WTC11 (cell line): ENCODE results near the gene KRT9.

Source experiments
- ATF1 ChIP-seq: sonication (generic); formaldehyde crosslinking; IDR thresholded peaks from 2 replicates; pipeline ENCODE4 v1.8.1; 2023; ENCODE audit warnings: mild to moderate bottlenecking, moderate library complexity, missing genetic modification reagents
- ESRRA ChIP-seq: sonication (generic); formaldehyde crosslinking; IDR thresholded peaks from 2 replicates; pipeline ENCODE4 v1.8.1; 2022; ENCODE audit warnings: mild to moderate bottlenecking, missing genetic modification reagents, borderline replicate concordance
- FOXJ3 ChIP-seq: sonication (generic); formaldehyde crosslinking; IDR thresholded peaks from 2 replicates; pipeline ENCODE4 v1.9.0; 2021; ENCODE audit warnings: missing genetic modification reagents, mild to moderate bottlenecking, borderline replicate concordance
- FOXK1 ChIP-seq: sonication (generic); formaldehyde crosslinking; IDR thresholded peaks from 2 replicates; pipeline ENCODE4 v1.8.0; 2022; ENCODE audit warnings: mild to moderate bottlenecking, moderate library complexity, missing genetic modification reagents
- MYBL2 ChIP-seq: sonication (generic); formaldehyde crosslinking; IDR thresholded peaks from 2 replicates; pipeline ENCODE4 v1.8.1; 2023; ENCODE audit warnings: mild to moderate bottlenecking, moderate library complexity, missing genetic modification reagents
- SMAD4 ChIP-seq: sonication (generic); formaldehyde crosslinking; IDR thresholded peaks from 2 replicates; pipeline ENCODE4 v1.8.0; 2022; ENCODE audit warnings: mild to moderate bottlenecking, missing genetic modification reagents
- TCF7 ChIP-seq: sonication (generic); formaldehyde crosslinking; IDR thresholded peaks from 2 replicates; pipeline ENCODE4 v1.8.0; 2022; ENCODE audit warnings: mild to moderate bottlenecking, low read depth, missing genetic modification reagents, moderate library complexity
- TEAD1 ChIP-seq: sonication (generic); formaldehyde crosslinking; IDR thresholded peaks from 2 replicates; pipeline ENCODE4 v1.8.0; 2022; ENCODE audit warnings: mild to moderate bottlenecking, missing genetic modification reagents
- TP53 ChIP-seq: sonication (generic); formaldehyde crosslinking; IDR thresholded peaks from 2 replicates; pipeline ENCODE4 v1.8.1; 2023; ENCODE audit warnings: mild to moderate bottlenecking, missing genetic modification reagents
- ZBTB21 ChIP-seq: sonication (generic); formaldehyde crosslinking; IDR thresholded peaks from 2 replicates; pipeline ENCODE4 v1.8.1; 2023; ENCODE audit warnings: mild to moderate bottlenecking, missing genetic modification reagents, borderline replicate concordance
- ZNF232 ChIP-seq: sonication (generic); formaldehyde crosslinking; IDR thresholded peaks from 2 replicates; pipeline ENCODE4 v1.8.0; 2022; ENCODE audit warnings: mild to moderate bottlenecking, missing genetic modification reagents
- TF ChIP-seq, protein P1 (sequence below): fragments of 200-600 bp; IDR thresholded peaks from 2 replicates; pipeline ENCODE4 v1.8.0; 2022; ENCODE audit warnings: antibody characterized with exemption
- TF ChIP-seq, protein P2 (sequence below): sonication (generic); formaldehyde crosslinking; IDR thresholded peaks from 2 replicates; pipeline ENCODE4 v1.8.1; 2022; ENCODE audit warnings: mild to moderate bottlenecking, missing genetic modification reagents, moderate library complexity, borderline replicate concordance
- TF ChIP-seq, protein P3 (sequence below): sonication (generic); formaldehyde crosslinking; IDR thresholded peaks from 2 replicates; pipeline ENCODE4 v1.8.0; 2022; ENCODE audit warnings: mild to moderate bottlenecking, missing genetic modification reagents

DNA sequence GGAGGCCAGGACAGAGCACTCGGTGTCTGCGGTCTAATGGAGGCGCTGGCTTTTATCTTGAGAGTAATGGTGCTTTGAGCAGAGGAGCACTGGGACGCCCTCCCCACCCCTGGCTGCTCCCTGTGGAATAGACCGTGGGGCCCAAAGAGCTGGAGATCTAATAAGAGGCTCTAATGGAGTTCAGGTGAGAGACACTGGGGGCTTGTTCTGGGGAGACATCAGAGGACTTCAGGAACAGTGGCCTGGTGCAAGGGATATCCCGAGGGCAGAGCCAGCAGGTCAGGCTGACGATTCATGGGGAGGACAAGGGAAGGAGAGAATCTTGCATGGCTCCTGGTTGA, 34.3 kb downstream of the KRT9 start:
- TF ChIP-seq, protein P1, sequence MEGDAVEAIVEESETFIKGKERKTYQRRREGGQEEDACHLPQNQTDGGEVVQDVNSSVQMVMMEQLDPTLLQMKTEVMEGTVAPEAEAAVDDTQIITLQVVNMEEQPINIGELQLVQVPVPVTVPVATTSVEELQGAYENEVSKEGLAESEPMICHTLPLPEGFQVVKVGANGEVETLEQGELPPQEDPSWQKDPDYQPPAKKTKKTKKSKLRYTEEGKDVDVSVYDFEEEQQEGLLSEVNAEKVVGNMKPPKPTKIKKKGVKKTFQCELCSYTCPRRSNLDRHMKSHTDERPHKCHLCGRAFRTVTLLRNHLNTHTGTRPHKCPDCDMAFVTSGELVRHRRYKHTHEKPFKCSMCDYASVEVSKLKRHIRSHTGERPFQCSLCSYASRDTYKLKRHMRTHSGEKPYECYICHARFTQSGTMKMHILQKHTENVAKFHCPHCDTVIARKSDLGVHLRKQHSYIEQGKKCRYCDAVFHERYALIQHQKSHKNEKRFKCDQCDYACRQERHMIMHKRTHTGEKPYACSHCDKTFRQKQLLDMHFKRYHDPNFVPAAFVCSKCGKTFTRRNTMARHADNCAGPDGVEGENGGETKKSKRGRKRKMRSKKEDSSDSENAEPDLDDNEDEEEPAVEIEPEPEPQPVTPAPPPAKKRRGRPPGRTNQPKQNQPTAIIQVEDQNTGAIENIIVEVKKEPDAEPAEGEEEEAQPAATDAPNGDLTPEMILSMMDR = no peak
- TF ChIP-seq TP53 (CRISPR knock-in tag) (no peak), TEAD1 (CRISPR knock-in tag) (no peak), ZNF232 (CRISPR knock-in tag) (no peak), FOXK1 (CRISPR knock-in tag) (no peak), TCF7 (CRISPR knock-in tag) (no peak), ZBTB21 (CRISPR knock-in tag) (no peak), MYBL2 (CRISPR knock-in tag) (no peak), SMAD4 (CRISPR knock-in tag) (no peak), FOXJ3 (CRISPR knock-in tag) (no peak), ESRRA (CRISPR knock-in tag) (no peak), ATF1 (CRISPR knock-in tag) (no peak)
- TF ChIP-seq, protein P2, sequence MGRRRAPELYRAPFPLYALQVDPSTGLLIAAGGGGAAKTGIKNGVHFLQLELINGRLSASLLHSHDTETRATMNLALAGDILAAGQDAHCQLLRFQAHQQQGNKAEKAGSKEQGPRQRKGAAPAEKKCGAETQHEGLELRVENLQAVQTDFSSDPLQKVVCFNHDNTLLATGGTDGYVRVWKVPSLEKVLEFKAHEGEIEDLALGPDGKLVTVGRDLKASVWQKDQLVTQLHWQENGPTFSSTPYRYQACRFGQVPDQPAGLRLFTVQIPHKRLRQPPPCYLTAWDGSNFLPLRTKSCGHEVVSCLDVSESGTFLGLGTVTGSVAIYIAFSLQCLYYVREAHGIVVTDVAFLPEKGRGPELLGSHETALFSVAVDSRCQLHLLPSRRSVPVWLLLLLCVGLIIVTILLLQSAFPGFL (CRISPR knock-in tag) = no peak
- TF ChIP-seq, protein P3, sequence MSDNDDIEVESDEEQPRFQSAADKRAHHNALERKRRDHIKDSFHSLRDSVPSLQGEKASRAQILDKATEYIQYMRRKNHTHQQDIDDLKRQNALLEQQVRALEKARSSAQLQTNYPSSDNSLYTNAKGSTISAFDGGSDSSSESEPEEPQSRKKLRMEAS (CRISPR knock-in tag) = no peak
